Caco-2 (cell line): Measurements from ENCODE around the gene BNIP5. TPM values are rescaled to one million over a fixed set of nuclear protein-coding genes. Genes with fewer than 3 reads are reported as not detected.

ENCODE experiments used
- BruUV-seq: library from RNA; stranded (reverse); fragments of 400-500 nt; replicated peaks from 2 replicates; lab custom pipeline; 2021; lab: Mats Ljungman, UMichigan
- CTCF ChIA-PET: fragments of 300-600 bp; sonication (Branson Sonifier 250); formaldehyde crosslinking; loops from one replicate; lab custom pipeline; 2022; ENCODE audit warnings: antibody characterized with exemption; lab: Charles Lee
- POLR2A ChIA-PET: fragments of 300-600 bp; sonication (Branson Sonifier 250); formaldehyde crosslinking; loops from one replicate; lab custom pipeline; 2022; ENCODE audit warnings: antibody characterized with exemption; lab: Charles Lee
- DNase-seq, 2 experiments: peaks; one replicate each; pipeline versions ENCODE4 v3.0.0 to v3.0.0-alpha.2; 2020 to 2022
- H3K27me3 ChIP-seq: replicated peaks from 2 replicates; pipeline ENCODE4 v1.6.0; 2011; ENCODE audit warnings: low read length; ENCODE audit not compliant: control insufficient read depth, insufficient read depth
- H3K36me3 ChIP-seq: 2 replicates; pipeline ENCODE4 v1.5.1; 2011; ENCODE audit warnings: low read length; ENCODE audit not compliant: control insufficient read depth, insufficient read depth
- H3K4me1 ChIP-seq: fragments of 250-450 bp; sonication (Bioruptor Pico); 2 replicates; pipeline ENCODE4 v1.5.1; 2020; ENCODE audit warnings: mild to moderate bottlenecking
- H3K4me3 ChIP-seq: 2 replicates; pipeline ENCODE4 v1.5.1; 2011; ENCODE audit warnings: low read depth, mild to moderate bottlenecking, control low read depth, low read length
- H3K9me3 ChIP-seq: fragments of 250-450 bp; sonication (Bioruptor Pico); 2 replicates; pipeline ENCODE4 v1.5.1; 2020; ENCODE audit warnings: mild to moderate bottlenecking, moderate library complexity
- H3K27ac Mint-ChIP-seq: one replicate; pipeline ENCODE4 v1.8.0; 2022; ENCODE audit warnings: mixed read lengths; ENCODE audit not compliant: unreplicated experiment
- H3K27me3 Mint-ChIP-seq: one replicate; pipeline ENCODE4 v1.8.0; 2022; ENCODE audit warnings: mixed read lengths; ENCODE audit not compliant: insufficient read depth, unreplicated experiment
- H3K36me3 Mint-ChIP-seq: one replicate; pipeline ENCODE4 v1.8.0; 2022; ENCODE audit warnings: mild to moderate bottlenecking, mixed read lengths; ENCODE audit not compliant: insufficient read depth, unreplicated experiment
- H3K4me1 Mint-ChIP-seq: one replicate; pipeline ENCODE4 v1.8.0; 2022; ENCODE audit warnings: low read depth, mixed read lengths; ENCODE audit not compliant: unreplicated experiment
- H3K4me3 Mint-ChIP-seq: one replicate; pipeline ENCODE4 v1.8.0; 2022; ENCODE audit warnings: mild to moderate bottlenecking, moderate library complexity, mixed read lengths; ENCODE audit not compliant: unreplicated experiment
- H3K9me3 Mint-ChIP-seq: one replicate; pipeline ENCODE4 v1.8.0; 2022; ENCODE audit warnings: mixed read lengths; ENCODE audit not compliant: unreplicated experiment
- CTCF ChIP-seq, 2 experiments: fragments of 200-600 bp in 1 of 2; IDR thresholded peaks; 1 replicate in 1 of 2; 2 replicates in 1 of 2; pipeline versions ENCODE4 v1.5.1 to v1.8.0; 2011 to 2022; ENCODE audit warnings: antibody characterized with exemption in 1 of 2, control low read depth in 1 of 2, inconsistent platforms in 1 of 2, low read depth in 1 of 2, low read length in 1 of 2, mild to moderate bottlenecking in 1 of 2, moderate library complexity in 1 of 2; ENCODE audit not compliant: insufficient read depth in 1 of 2, severe bottlenecking in 1 of 2, unreplicated experiment in 1 of 2
- intact Hi-C: fragments of 100-400 bp; cut with micrococcal nuclease; formaldehyde crosslinking; loops from one replicate; pipeline ENCODE4 v1.10.0; 2022; ENCODE audit not compliant: unreplicated experiment
- total RNA-seq: library from RNA; stranded (reverse); gene quantifications from 2 replicates; pipeline ENCODE4 v1.2.3, GENCODE V29; 2022

The BNIP5 gene
- total RNA-seq, 1 experiment from 2014 or later, result 0.50 TPM

- no peak overlapping the region for H3K4me3 Mint-ChIP-seq
- no peak overlapping the region for H3K27ac Mint-ChIP-seq
- TF ChIP-seq CTCF (IDR thresholded peaks at IDR 0.05; ENCODE audit: insufficient read depth in 1 of 2, low read depth in 1 of 2, low read length in 1 of 2, severe bottlenecking in 1 of 2, unreplicated experiment in 1 of 2), result no peak
- Histone ChIP-seq H3K4me3 (no peak overlapping the region), H3K4me1 (peaks cover 3% of the 10 kb centered on the region; the same call in 1 of the 2 replicates), H3K9me3 (no peaks in the 10 kb centered on the region), H3K27me3 (no peaks in the 10 kb centered on the region), H3K36me3 (no peaks in the 10 kb centered on the region)
- BruUV-seq, result no TSS peak
- peaks cover 4% of the 10 kb centered on the region for H3K27me3 Mint-ChIP-seq
- POLR2A ChIA-PET, result no interaction called here
- H3K4me1 Mint-ChIP-seq, result peaks cover 10% of the 10 kb centered on the region
- no peaks in the 10 kb centered on the region for H3K36me3 Mint-ChIP-seq
- CTCF ChIA-PET, result no interaction called here
- intact Hi-C loops, result no loop called here
- no peaks in the 10 kb centered on the region for H3K9me3 Mint-ChIP-seq
- no peak for DNase-seq
These were observed 68.8 kb downstream of the BNIP5 start for GRCh38 chr6:36267731-36268477.

- Histone ChIP-seq H3K36me3 (no peaks in the 10 kb centered on the region), H3K9me3 (no peaks in the 10 kb centered on the region), H3K4me1 (peaks cover 3% of the 10 kb centered on the region; the same call in 1 of the 2 replicates), H3K27me3 (no peaks in the 10 kb centered on the region), H3K4me3 (no peak overlapping the region)
- intact Hi-C loops, result no loop called here
- no peak for DNase-seq
- Mint-ChIP-seq H3K9me3 (no peaks in the 10 kb centered on the region), H3K27me3 (peaks cover 10% of the 10 kb centered on the region), H3K4me3 (no peak overlapping the region), H3K36me3 (no peaks in the 10 kb centered on the region), H3K27ac (no peak overlapping the region), H3K4me1 (peaks cover 10% of the 10 kb centered on the region)
- ChIA-PET CTCF (no interaction called here), POLR2A (no interaction called here)
- BruUV-seq, result no TSS peak
- TF ChIP-seq CTCF (IDR thresholded peaks at IDR 0.05; ENCODE audit: insufficient read depth in 1 of 2, low read depth in 1 of 2, low read length in 1 of 2, severe bottlenecking in 1 of 2, unreplicated experiment in 1 of 2), result no peak
These were observed 69.6 kb downstream of the BNIP5 start for GRCh38 chr6:36266913-36267644.

Other genes with a start within 250 kb of the BNIP5 start
- gene MAPK13, start 206.4 kb downstream of the BNIP5 start, total RNA-seq, result 45.7 and 47.3 TPM in 2 replicates
- gene BRPF3, start 140.1 kb downstream of the BNIP5 start, total RNA-seq, result 41.4 and 44.4 TPM in 2 replicates
- gene PNPLA1, start 66.8 kb downstream of the BNIP5 start, total RNA-seq, result 0.19 and 0.25 TPM in 2 replicates
- 0.52 and 0.79 TPM in 2 replicates for gene ETV7, start 50.8 kb upstream of the BNIP5 start, total RNA-seq
- gene PXT1, start 106.0 kb upstream of the BNIP5 start, total RNA-seq, result not detected in 2 replicates
- 28.1 and 32.4 TPM in 2 replicates for gene KCTD20, start 106.1 kb upstream of the BNIP5 start, total RNA-seq
- 27.5 and 30.8 TPM in 2 replicates for gene STK38, start 210.6 kb upstream of the BNIP5 start, total RNA-seq